IMR-90 (cell line): Measurements from ENCODE around the gene CDC42EP3. TPM values are rescaled to one million over a fixed set of nuclear protein-coding genes. Genes with fewer than 3 reads are reported as not detected.

Source experiments
- ATAC-seq: fragments of 200-7000 bp; cut with Tn5 transposase; 2 replicates; pipeline ENCODE4 v1.9.1; 2020; ENCODE audit warnings: low read depth, mild to moderate bottlenecking, moderate library complexity
- BruUV-seq: library from RNA; stranded (reverse); fragments of 400-500 nt; replicated peaks from 2 replicates; lab custom pipeline; 2021; lab: Mats Ljungman, UMichigan
- CTCF ChIA-PET: fragments of 300-600 bp; formaldehyde crosslinking; extraction: SDS; loops from one replicate; lab custom pipeline; 2021; ENCODE audit warnings: antibody characterized with exemption; lab: Yijun Ruan, JAX
- POLR2A ChIA-PET: fragments of 300-600 bp; sonication (Branson Sonifier 250); formaldehyde crosslinking; loops from one replicate; lab custom pipeline; 2022; ENCODE audit warnings: antibody characterized with exemption; ENCODE audit not compliant: unreplicated experiment; lab: Charles Lee
- DNase-seq: peaks from one replicate; pipeline ENCODE4 v3.0.0; 2013
- H2AFZ ChIP-seq: replicated peaks from 2 replicates; pipeline ENCODE3; 2013; ENCODE audit warnings: low read length, mild to moderate bottlenecking; ENCODE audit not compliant: poor library complexity
- H2AK5ac ChIP-seq: 2 replicates; pipeline ENCODE4 v1.6.1; 2013; ENCODE audit warnings: low read depth, low read length, inconsistent platforms
- H2AK9ac ChIP-seq: replicated peaks from 2 replicates; pipeline ENCODE3; 2013; ENCODE audit warnings: mild to moderate bottlenecking, low read depth, low read length, moderate library complexity; ENCODE audit not compliant: poor library complexity
- H2BK120ac ChIP-seq: 2 replicates; pipeline ENCODE4 v1.6.1; 2013; ENCODE audit warnings: low read depth, low read length, inconsistent platforms
- H2BK15ac ChIP-seq: 3 replicates; pipeline ENCODE4 v1.6.1; 2013; ENCODE audit warnings: low read depth, low read length, inconsistent platforms
- H2BK20ac ChIP-seq: 2 replicates; pipeline ENCODE4 v1.6.1; 2013; ENCODE audit warnings: low read depth, mild to moderate bottlenecking, inconsistent platforms, low read length, moderate library complexity
- H2BK5ac ChIP-seq: 2 replicates; pipeline ENCODE4 v1.6.1; 2013; ENCODE audit warnings: mild to moderate bottlenecking, low read depth, low read length, inconsistent platforms; ENCODE audit not compliant: poor library complexity, severe bottlenecking
- H3K14ac ChIP-seq: replicated peaks from 2 replicates; pipeline ENCODE4 v1.6.1; 2013; ENCODE audit warnings: low read depth, low read length, inconsistent platforms
- H3K18ac ChIP-seq: 2 replicates; pipeline ENCODE4 v1.6.1; 2013; ENCODE audit warnings: low read depth, low read length, control low read depth
- H3K23ac ChIP-seq: 2 replicates; pipeline ENCODE4 v1.6.1; 2013; ENCODE audit warnings: low read depth, low read length, inconsistent platforms
- H3K27ac ChIP-seq: 2 replicates; pipeline ENCODE4 v1.5.1; 2013; ENCODE audit warnings: mild to moderate bottlenecking, control low read depth, low read length; ENCODE audit not compliant: insufficient read depth
- H3K27me3 ChIP-seq: 2 replicates; pipeline ENCODE4 v1.6.1; 2013; ENCODE audit warnings: low read length; ENCODE audit not compliant: control insufficient read depth, insufficient read depth
- H3K36me3 ChIP-seq: 2 replicates; pipeline ENCODE4 v1.6.1; 2013; ENCODE audit warnings: low read length, mixed read lengths; ENCODE audit not compliant: control insufficient read depth, insufficient read depth
- H3K4ac ChIP-seq: 2 replicates; pipeline ENCODE4 v1.6.1; 2013; ENCODE audit warnings: low read depth, low read length, inconsistent platforms
- H3K4me1 ChIP-seq: 2 replicates; pipeline ENCODE4 v1.6.1; 2013; ENCODE audit warnings: low read length, mixed read lengths; ENCODE audit not compliant: control insufficient read depth, insufficient read depth
- H3K4me2 ChIP-seq: 2 replicates; pipeline ENCODE4 v1.6.1; 2013; ENCODE audit warnings: low read depth, mild to moderate bottlenecking, control low read depth, low read length, moderate library complexity
- H3K4me3 ChIP-seq: 2 replicates; pipeline ENCODE4 v1.5.1; 2013; ENCODE audit warnings: low read depth, mild to moderate bottlenecking, control low read depth, low read length, moderate library complexity; ENCODE audit not compliant: insufficient read depth
- H3K56ac ChIP-seq: 2 replicates; pipeline ENCODE4 v1.6.1; 2013; ENCODE audit warnings: low read length, inconsistent platforms; ENCODE audit not compliant: insufficient read depth; ENCODE audit errors: extremely low read depth
- H3K79me1 ChIP-seq, 2 experiments: 2 replicates each; pipeline ENCODE4 v1.6.1; 2013; ENCODE audit warnings: low read length in 2 of 2, inconsistent platforms in 1 of 2, low read depth in 1 of 2
- H3K9ac ChIP-seq: 2 replicates; pipeline ENCODE4 v1.6.1; 2013; ENCODE audit warnings: low read depth, low read length, control low read depth
- H3K9me1 ChIP-seq: 2 replicates; pipeline ENCODE4 v1.6.1; 2013; ENCODE audit warnings: low read length, inconsistent platforms; ENCODE audit not compliant: insufficient read depth
- H3K9me3 ChIP-seq: 2 replicates; pipeline ENCODE4 v1.6.1; 2013; ENCODE audit warnings: low read length; ENCODE audit not compliant: control insufficient read depth, insufficient read depth
- H4K20me1 ChIP-seq: 2 replicates; pipeline ENCODE4 v1.6.1; 2013; ENCODE audit warnings: low read length, inconsistent platforms; ENCODE audit not compliant: insufficient read depth
- H4K5ac ChIP-seq: 2 replicates; pipeline ENCODE4 v1.6.1; 2013; ENCODE audit warnings: mild to moderate bottlenecking, low read depth, low read length, control low read depth
- H4K8ac ChIP-seq, 2 experiments: 2 replicates each; pipeline ENCODE4 v1.6.1; 2013; ENCODE audit warnings: low read depth in 2 of 2, low read length in 2 of 2, control low read depth in 1 of 2, inconsistent platforms in 1 of 2
- H4K91ac ChIP-seq: 2 replicates; pipeline ENCODE4 v1.6.1; 2013; ENCODE audit warnings: low read depth, low read length, inconsistent platforms; ENCODE audit not compliant: insufficient read depth
- BHLHE40 ChIP-seq: fragments of 150-350 bp; IDR thresholded peaks from 2 replicates; pipeline ENCODE4 v1.6.1; 2016; ENCODE audit warnings: mild to moderate bottlenecking, low read depth, low read length
- FOS ChIP-seq: fragments of 150-350 bp; IDR thresholded peaks from 2 replicates; pipeline ENCODE4 v1.6.1; 2016; ENCODE audit warnings: low read depth, low read length
- POLR2A ChIP-seq: IDR thresholded peaks from 2 replicates; pipeline ENCODE4 v1.6.1; 2012; ENCODE audit warnings: mild to moderate bottlenecking, low read depth, low read length
- WGBS, 2 experiments: methylation state at CpG; one replicate each; pipeline versions ENCODE4 v1.1.5 to v1.1.7; 2013; ENCODE audit warnings: missing lambda C conversion rate in 2 of 2; ENCODE audit not compliant: insufficient read length in 1 of 2; ENCODE audit errors: extremely low coverage in 2 of 2; 5-methylcytosine and 5-hydroxymethylcytosine counted together
- dilution Hi-C: fragments of 300-500 bp; cut with HindIII; formaldehyde crosslinking; loops from one replicate; pipeline ENCODE4 v1.14.3; 2018; ENCODE audit warnings: low sequenced_read_pairs; ENCODE audit not compliant: unreplicated experiment
- in situ Hi-C: fragments of 300-500 bp; cut with MboI; formaldehyde crosslinking; loops from 3 replicates; pipeline ENCODE4 v1.14.3; 2019; ENCODE audit warnings: low sequenced_read_pairs, inconsistent platforms, mixed read lengths
- intact Hi-C: fragments of 100-400 bp; cut with micrococcal nuclease; formaldehyde crosslinking; loops from 2 replicates; pipeline ENCODE4 v1.10.0; 2022
- polyA plus RNA-seq, 3 experiments: library from polyadenylated mRNA; depleted of rRNA; stranded (reverse); fragments of >200 nt; gene quantifications; 2 replicates each; pipeline ENCODE4 v1.2.3, GENCODE V29; 2012; ENCODE audit warnings: low replicate concordance in 1 of 3
- total RNA-seq: library from RNA; depleted of rRNA; stranded (reverse); fragments of >200 nt; gene quantifications from 2 replicates; pipeline ENCODE4 v1.2.3, GENCODE V29; 2012

Gene CDC42EP3
- total and polyA plus RNA-seq, 2 of the 4 experiments (the other 2 are of a cell fraction), result 167 to 193 TPM

DNA sequence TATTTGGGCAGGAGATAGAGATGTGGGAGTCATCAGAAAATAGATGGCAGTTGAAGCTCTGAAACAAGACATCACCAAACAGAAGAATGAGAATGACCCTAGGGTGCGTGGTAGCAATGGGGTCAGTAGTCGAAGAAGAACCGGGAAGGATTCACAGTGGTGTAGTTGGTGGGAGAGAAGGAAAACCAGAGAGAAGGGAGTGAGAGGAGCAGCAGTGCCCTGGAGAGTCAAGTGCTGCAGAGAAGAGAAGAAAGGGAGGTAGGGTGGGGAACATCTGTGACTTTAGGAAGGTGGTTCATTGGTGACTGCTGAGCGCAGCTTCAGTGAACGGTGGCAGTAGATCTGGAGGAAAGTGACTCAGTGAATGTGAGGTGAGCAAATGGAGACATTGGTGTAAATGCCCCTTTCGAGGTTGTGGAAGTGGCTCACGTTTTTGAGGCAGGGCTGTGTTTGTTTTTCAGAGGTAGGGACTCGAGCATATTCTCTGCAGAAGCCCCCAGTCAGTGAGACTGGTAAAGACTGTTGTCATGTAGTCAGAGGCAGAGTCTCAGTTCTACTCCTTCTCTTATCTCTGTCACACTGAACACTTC lies 36.4 kb downstream of the CDC42EP3 start:
- Histone ChIP-seq H4K20me1 (no peaks in the 10 kb centered on the region; the same call in 1 of the 2 replicates), H3K23ac (peak overlapping the region; percentile 56; the same call in 1 of the 2 replicates), H3K14ac (peak overlapping the region; percentile 70; the same call in 1 of the 2 replicates), H4K8ac (no peak overlapping the region; a peak in 1 of 4 replicates), H3K27me3 (no peaks in the 10 kb centered on the region), H4K91ac (peak overlapping the region; percentile 38; the same call in 1 of the 2 replicates), H3K36me3 (0 out of 2 replicates have a peak, but pooled peaks cover 1% of the 10 kb centered on the region), H3K18ac (peak overlapping the region; percentile 23; the same call in 1 of the 2 replicates), H3K79me1 (peaks cover 3 to 11% of the 10 kb centered on the region in 2 experiments; a peak in 1 of 4 replicates), H2BK15ac (peak overlapping the region; percentile 85; the same call in 2 of the 3 replicates), H2AK5ac (peak overlapping the region; percentile 68), H3K4me1 (peaks cover 12% of the 10 kb centered on the region), H2AFZ (no peak overlapping the region), H2BK5ac (peak overlapping the region; percentile 18), H3K9me3 (no peaks in the 10 kb centered on the region), H3K4ac (peak overlapping the region; percentile 45; the same call in 1 of the 2 replicates), H4K5ac (no peak overlapping the region), H3K9me1 (peaks cover 15% of the 10 kb centered on the region), H3K56ac (no peak overlapping the region), H3K9ac (no peak overlapping the region), H2BK20ac (peak overlapping the region; percentile 55; the same call in 1 of the 2 replicates), H3K4me2 (no peak overlapping the region), H2BK120ac (peak overlapping the region; percentile 39), H3K27ac (no peak overlapping the region), H3K4me3 (no peak overlapping the region), H2AK9ac (no peak overlapping the region)
- in situ Hi-C loops (no loop called here), intact Hi-C loops (loop anchor here (5.0 kb wide), 2 partner anchors 63 to 173 kb away; no protein-coding TSS in a partner anchor), dilution Hi-C loops (no loop called here)
- no TSS peak for BruUV-seq
- WGBS, 2 experiments, result 100% methylated on average over 5 of the region's 8 CpGs; no CpG with 5 or more reads in 1 of the 2 experiments
- DNase-seq, result no peak
- TF ChIP-seq POLR2A (0 out of 2 replicates have a peak, but pooled peaks have one; percentile 17), FOS (no peak), BHLHE40 (no peak)
- ChIA-PET CTCF (no interaction called here), POLR2A (no interaction called here)
- no peak for ATAC-seq
